ENCODE results near the gene PCDH1. TPM values are rescaled to one million over a fixed set of nuclear protein-coding genes. Genes with fewer than 3 reads are reported as not detected.

Gene PCDH1
- total RNA-seq, 1 donor: 1.4 TPM

DNA sequence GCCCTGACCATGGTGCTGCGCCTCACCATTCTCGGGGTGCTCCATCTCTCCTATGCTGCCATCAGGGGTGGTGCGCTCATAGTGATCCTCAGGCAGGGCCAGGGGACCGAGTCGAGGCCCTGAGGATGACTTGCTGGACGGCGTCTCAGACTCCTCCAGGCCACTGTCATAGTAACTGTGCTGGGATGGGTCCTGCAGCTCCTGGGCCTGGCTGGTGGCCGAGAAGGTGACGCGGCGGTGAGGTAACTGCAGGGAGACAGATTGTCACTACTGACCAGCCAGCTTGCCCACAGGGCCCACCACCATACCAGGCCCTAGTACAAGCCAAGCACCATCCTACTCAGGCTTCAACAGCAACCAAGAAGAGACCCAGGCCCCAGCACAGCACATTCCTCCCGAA lies 21.0 kb downstream of the PCDH1 start:
- Histone ChIP-seq H3K4me1 (ENCODE audit: insufficient read depth, low read length) (no peaks in the 10 kb centered on the region), H3K27ac (ENCODE audit: low read depth, low read length) (no peak overlapping the region), H3K9me3 (ENCODE audit: low read depth, low read length) (no peaks in the 10 kb centered on the region), H3K36me3 (ENCODE audit: insufficient read depth, low read length) (no peaks in the 10 kb centered on the region), H3K27me3 (ENCODE audit: insufficient read depth, low read length) (peaks cover 12% of the 10 kb centered on the region), H3K4me3 (ENCODE audit: insufficient read depth, low read length) (no peak overlapping the region), H3K4me2 (ENCODE audit: insufficient read depth, low read length) (no peak overlapping the region), H2AFZ (ENCODE audit: low read length) (no peak overlapping the region), H4K20me1 (ENCODE audit: insufficient read depth, low read length) (no peaks in the 10 kb centered on the region), H3K79me2 (ENCODE audit: insufficient read depth, low read length) (no peaks in the 10 kb centered on the region)
- TF ChIP-seq CTCF (IDR thresholded peaks at IDR 0.05; ENCODE audit: extremely low read depth, low read depth, low read length): no peak
- DNase-seq (ENCODE audit: insufficient read length, low spot score, missing footprints): peak; percentile 37

DNA sequence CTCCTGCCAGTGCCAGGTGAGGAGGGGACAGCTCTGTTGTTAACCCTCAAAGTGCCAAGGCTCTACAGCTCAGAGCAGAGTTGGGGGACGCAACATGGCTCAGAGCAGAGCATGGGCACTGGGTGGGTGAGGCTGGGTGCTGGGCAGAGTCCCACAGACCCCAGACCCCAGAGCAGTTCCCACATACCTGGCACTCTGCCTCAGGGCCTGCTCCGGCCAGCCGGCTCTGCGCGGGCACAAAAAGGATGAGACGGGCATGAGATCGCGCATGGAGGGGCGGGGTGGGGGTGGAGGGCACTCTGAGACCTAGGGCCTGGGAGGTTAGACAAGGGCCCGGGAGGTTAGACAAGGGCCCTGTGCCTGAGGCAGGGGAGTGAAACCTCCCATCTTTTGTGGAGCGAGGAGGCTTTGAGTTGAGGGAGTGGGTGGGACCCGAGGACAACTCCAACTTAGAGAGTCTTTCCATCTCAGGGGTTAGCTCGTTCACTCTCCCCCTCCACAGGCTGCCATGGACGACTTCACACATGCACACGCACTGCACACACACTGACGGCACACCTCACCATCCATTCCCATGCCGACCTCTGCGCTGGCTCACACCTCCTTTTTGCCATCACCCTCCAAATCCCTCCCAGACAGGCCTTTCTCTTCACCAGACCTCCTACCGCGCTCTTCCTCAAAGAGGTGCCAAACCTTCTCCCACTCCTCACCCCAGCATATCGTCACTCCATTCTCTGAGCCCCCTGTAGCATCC lies 22.0 kb downstream of the PCDH1 start:
- Histone ChIP-seq H4K20me1 (ENCODE audit: insufficient read depth, low read length) (no peaks in the 10 kb centered on the region), H3K9me3 (ENCODE audit: low read depth, low read length) (no peaks in the 10 kb centered on the region), H3K4me3 (ENCODE audit: insufficient read depth, low read length) (no peak overlapping the region), H3K27me3 (ENCODE audit: insufficient read depth, low read length) (peaks cover 8% of the 10 kb centered on the region), H3K4me2 (ENCODE audit: insufficient read depth, low read length) (no peak overlapping the region), H3K36me3 (ENCODE audit: insufficient read depth, low read length) (no peaks in the 10 kb centered on the region), H3K4me1 (ENCODE audit: insufficient read depth, low read length) (no peaks in the 10 kb centered on the region), H3K79me2 (ENCODE audit: insufficient read depth, low read length) (no peaks in the 10 kb centered on the region), H2AFZ (ENCODE audit: low read length) (no peak overlapping the region), H3K27ac (ENCODE audit: low read depth, low read length) (no peak overlapping the region)
- TF ChIP-seq CTCF (IDR thresholded peaks at IDR 0.05; ENCODE audit: extremely low read depth, low read depth, low read length): no peak
- DNase-seq (ENCODE audit: insufficient read length, low spot score, missing footprints): peak; percentile 35

GRCh38 chr5:141855265-141856036 lies 22.8 kb downstream of the PCDH1 start:
- peak; percentile 76 for DNase-seq (ENCODE audit: insufficient read length, low spot score, missing footprints)
- Histone ChIP-seq H3K4me2 (ENCODE audit: insufficient read depth, low read length) (no peak overlapping the region), H2AFZ (ENCODE audit: low read length) (no peak overlapping the region), H3K27me3 (ENCODE audit: insufficient read depth, low read length) (peaks cover 8% of the 10 kb centered on the region), H4K20me1 (ENCODE audit: insufficient read depth, low read length) (no peaks in the 10 kb centered on the region), H3K9me3 (ENCODE audit: low read depth, low read length) (no peaks in the 10 kb centered on the region), H3K4me1 (ENCODE audit: insufficient read depth, low read length) (no peaks in the 10 kb centered on the region), H3K79me2 (ENCODE audit: insufficient read depth, low read length) (no peaks in the 10 kb centered on the region), H3K27ac (ENCODE audit: low read depth, low read length) (no peak overlapping the region), H3K36me3 (ENCODE audit: insufficient read depth, low read length) (no peaks in the 10 kb centered on the region), H3K4me3 (ENCODE audit: insufficient read depth, low read length) (no peak overlapping the region)
- TF ChIP-seq CTCF (IDR thresholded peaks at IDR 0.05; ENCODE audit: extremely low read depth, low read depth, low read length): no peak

All from osteoblast (primary cell).